GM21786 (cell line): ENCODE data around the gene GAGE12H.
"Not testable (repeated sequence)": the region's sequence is repeated elsewhere in the genome, so short reads cannot be mapped to it uniquely, and the experiment has no call there.

Experiments
- ATAC-seq: cut with Tn5 transposase; IDR thresholded peaks from one replicate; pipeline ENCODE4 v1.9.1; 2021; ENCODE audit not compliant: unreplicated experiment

GAGE12H gene

GRCh38 chrX:49579649-49580048, at the start of gene GAGE12H:
Gene GAGE12H, plus strand, starts transcription at chrX:49579949. Its CDS starts 1,155 bp downstream, at chrX:49581104.
- ATAC-seq: not testable (repeated sequence)

- ATAC-seq: not testable (repeated sequence)
These were observed 47.9 kb upstream of the GAGE12H start, which contains the start of gene GAGE12C for GRCh38 chrX:49531877-49532276. Gene GAGE12C, plus strand, starts transcription at chrX:49532177. Its CDS starts 1,155 bp downstream, at chrX:49533332.

- ATAC-seq: not testable (repeated sequence)
These were observed 38.3 kb upstream of the GAGE12H start, which contains the start of gene GAGE12D for GRCh38 chrX:49541433-49541832. Gene GAGE12D, plus strand, starts transcription at chrX:49541733. Its CDS starts 1,155 bp downstream, at chrX:49542888.

GRCh38 chrX:49550989-49551388, 28.8 kb upstream of the GAGE12H start, which contains the start of gene GAGE12E:
Gene GAGE12E, plus strand, starts transcription at chrX:49551289. Its CDS starts 1,155 bp downstream, at chrX:49552444.
- not testable (repeated sequence) for ATAC-seq

- ATAC-seq: not testable (repeated sequence)
These were observed 19.2 kb upstream of the GAGE12H start, which contains the start of gene GAGE12F for GRCh38 chrX:49560542-49560941. Gene GAGE12F, plus strand, starts transcription at chrX:49560842. Its CDS starts 1,155 bp downstream, at chrX:49561997.

- not testable (repeated sequence) for ATAC-seq
These were observed 11.0 kb upstream of the GAGE12H start for GRCh38 chrX:49568728-49569127.

GRCh38 chrX:49569152-49569551, 10.6 kb upstream of the GAGE12H start:
- not testable (repeated sequence) for ATAC-seq

- ATAC-seq: not testable (repeated sequence)
These were observed 9.6 kb upstream of the GAGE12H start, which contains the start of gene GAGE12G for GRCh38 chrX:49570100-49570499. Gene GAGE12G, plus strand, starts transcription at chrX:49570400. Its CDS starts 1,155 bp downstream, at chrX:49571555.

GRCh38 chrX:49589196-49589595, 9.4 kb downstream of the GAGE12H start, which contains the start of gene GAGE2A:
Gene GAGE2A, plus strand, starts transcription at chrX:49589496. Its CDS starts 1,155 bp downstream, at chrX:49590651.
- ATAC-seq: not testable (repeated sequence)

GRCh38 chrX:49589769-49590478, 10.2 kb downstream of the GAGE12H start:
- not testable (repeated sequence) for ATAC-seq

GRCh38 chrX:49590488-49590887, 10.7 kb downstream of the GAGE12H start:
- ATAC-seq: not testable (repeated sequence)

- not testable (repeated sequence) for ATAC-seq
These were observed 19.0 kb downstream of the GAGE12H start, which contains the start of gene GAGE1 for GRCh38 chrX:49598720-49599119. Gene GAGE1, plus strand, starts transcription at chrX:49599020. Its CDS starts 1,155 bp downstream, at chrX:49600175.

- no peak for ATAC-seq
These were observed 31.1 kb downstream of the GAGE12H start for GRCh38 chrX:49610718-49611310.

- no peak for ATAC-seq
These were observed 38.8 kb downstream of the GAGE12H start for GRCh38 chrX:49618574-49618973.

GRCh38 chrX:49627086-49627777, 47.5 kb downstream of the GAGE12H start:
- ATAC-seq: no peak
